HG03060 (cell line): ENCODE measurements around the gene MEMO1.
"Not testable (repeated sequence)": the region's sequence is repeated elsewhere in the genome, so short reads cannot be mapped to it uniquely, and the experiment has no call there.

Source experiments
- ATAC-seq: cut with Tn5 transposase; IDR thresholded peaks from one replicate; pipeline ENCODE4 v1.9.1; 2021; ENCODE audit warnings: low read depth, moderate number of reproducible peaks; ENCODE audit not compliant: unreplicated experiment

MEMO1 gene

GRCh38 chr2:32010670-32011484, at the start of gene MEMO1:
MEMO1 (minus strand) TSS chr2:32011008; CDS start chr2:32010247, 761 bp downstream.
- ATAC-seq = peak; percentile 66

- no peak for ATAC-seq
Measured at GRCh38 chr2:32060266-32060665, 49.5 kb upstream of the MEMO1 start.

GRCh38 chr2:32058130-32058529, 47.3 kb upstream of the MEMO1 start:
- no peak for ATAC-seq

- not testable (repeated sequence) for ATAC-seq
Measured at GRCh38 chr2:32054583-32054982, 43.8 kb upstream of the MEMO1 start.

- no peak for ATAC-seq
Measured at GRCh38 chr2:32051836-32052439, 41.1 kb upstream of the MEMO1 start.

GRCh38 chr2:32043561-32043960, 32.8 kb upstream of the MEMO1 start:
- no peak for ATAC-seq

GRCh38 chr2:32039447-32040219, 28.8 kb upstream of the MEMO1 start, which contains the start of gene DPY30:
DPY30 (minus strand) TSS chr2:32039805; CDS start chr2:32039456, 349 bp downstream.
- peak; percentile 66 for ATAC-seq

- not testable (repeated sequence) for ATAC-seq
Measured at GRCh38 chr2:32034198-32034887, 23.5 kb upstream of the MEMO1 start.

GRCh38 chr2:32018789-32019482, 8.1 kb upstream of the MEMO1 start:
- not testable (repeated sequence) for ATAC-seq

GRCh38 chr2:32012872-32013271, 2.1 kb upstream of the MEMO1 start:
- ATAC-seq = no peak

GRCh38 chr2:32011485-32011960, 715 bp upstream of the MEMO1 start:
- ATAC-seq = no peak

GRCh38 chr2:32010280-32010669, 533 bp downstream of the MEMO1 start:
- not testable (repeated sequence) for ATAC-seq

GRCh38 chr2:32009516-32010256, 1.1 kb downstream of the MEMO1 start:
- ATAC-seq = no peak

GRCh38 chr2:32008805-32009515, 1.8 kb downstream of the MEMO1 start:
- no peak for ATAC-seq

- ATAC-seq = no peak
Measured at GRCh38 chr2:32007121-32007391, 3.8 kb downstream of the MEMO1 start.

GRCh38 chr2:32005371-32005976, 5.3 kb downstream of the MEMO1 start:
- ATAC-seq = no peak

GRCh38 chr2:32003791-32004190, 7.0 kb downstream of the MEMO1 start:
- no peak for ATAC-seq

- no peak for ATAC-seq
Measured at GRCh38 chr2:32002406-32002805, 8.4 kb downstream of the MEMO1 start.
